Activated CD4-positive, alpha-beta T cell treated with anti-CD3 and anti-CD28 coated beads for 4 hours (primary cell): ENCODE measurements around the gene OR2G6.
A peak's percentile ranks its signal among the peaks of the same experiment; 100 is the strongest.
"Not testable (repeated sequence)": the region's sequence is repeated elsewhere in the genome, so short reads cannot be mapped to it uniquely, and the experiment has no call there.

ENCODE experiments used
- DNase-seq, 2 donors: peaks; one replicate each; pipeline ENCODE4 v3.0.0-alpha.2; 2020

The OR2G6 gene

GRCh38 chr1:248507773-248508172 lies at the start of gene OR2G6:
Gene OR2G6, plus strand, starts transcription at chr1:248508073. Its CDS starts 13,574 bp downstream, at chr1:248521647.
- not testable (repeated sequence) for DNase-seq

- DNase-seq: not testable (repeated sequence)
Measured at GRCh38 chr1:248459117-248459516, 48.8 kb upstream of the OR2G6 start.

- DNase-seq: no peak
Measured at GRCh38 chr1:248471154-248471553, 36.7 kb upstream of the OR2G6 start.

DNA sequence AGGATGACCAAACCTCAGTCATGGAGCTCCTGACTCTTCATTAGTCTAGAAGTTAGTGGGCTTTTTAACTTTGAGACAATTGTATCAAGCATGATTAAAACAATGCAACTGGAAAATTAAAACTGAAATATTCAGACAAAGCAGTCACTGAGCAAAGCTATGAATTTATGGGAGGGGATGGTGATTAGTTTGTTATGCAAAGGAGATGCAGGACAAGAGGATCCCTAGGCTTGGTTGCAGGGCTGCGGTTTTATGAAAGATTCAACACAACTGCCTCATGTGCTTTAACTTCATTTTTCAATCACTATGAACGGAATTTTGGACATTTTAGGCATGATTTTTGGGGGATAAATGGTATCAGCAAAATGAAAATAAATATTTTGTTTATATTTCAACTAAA lies 35.8 kb upstream of the OR2G6 start:
- DNase-seq: not testable (repeated sequence)

DNA sequence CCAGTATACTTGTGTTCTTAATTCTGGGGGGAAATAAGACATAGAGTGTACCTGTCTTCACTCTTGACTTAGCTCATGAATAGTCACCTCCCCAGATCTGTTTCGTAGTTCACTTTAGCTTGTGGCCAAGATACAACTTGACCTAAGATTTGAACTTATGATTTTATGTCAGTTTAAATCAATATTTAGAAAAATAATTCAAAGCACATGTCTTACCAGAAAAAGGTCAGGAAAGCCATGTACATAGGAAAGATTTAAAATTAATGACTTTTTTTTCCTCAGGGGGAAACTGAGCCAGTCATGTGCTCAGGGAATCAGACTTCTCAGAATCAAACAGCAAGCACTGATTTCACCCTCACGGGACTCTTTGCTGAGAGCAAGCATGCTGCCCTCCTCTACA lies 34.8 kb upstream of the OR2G6 start, which contains the start of gene OR2T3:
Gene OR2T3 (plus strand): TSS at position 301 of the 400 bp plus-strand sequence. CDS start 0 bp downstream, at position 301.
- DNase-seq: not testable (repeated sequence)

DNA sequence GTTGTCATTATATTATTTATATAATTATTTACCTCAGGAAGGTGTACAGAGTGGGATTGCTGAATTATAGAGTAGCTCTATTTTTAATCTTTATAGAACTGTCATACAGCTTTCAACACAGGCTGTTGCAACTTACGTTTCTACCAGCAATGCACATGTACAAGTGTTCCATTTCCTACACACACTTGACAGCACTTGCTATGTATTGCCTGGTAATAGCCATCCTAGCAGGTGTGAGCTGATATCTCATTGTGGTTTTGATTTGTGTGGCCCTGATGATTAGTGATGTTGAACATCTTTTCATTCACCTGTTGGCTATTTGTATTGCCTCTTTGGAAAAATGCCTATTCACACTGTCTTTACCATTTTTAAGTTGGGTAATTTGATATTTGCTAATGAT lies 32.2 kb upstream of the OR2G6 start:
- DNase-seq: not testable (repeated sequence)

- DNase-seq: peak in 1 of 2 donors; percentile 9
Measured at GRCh38 chr1:248481686-248482579, 25.9 kb upstream of the OR2G6 start.

DNA sequence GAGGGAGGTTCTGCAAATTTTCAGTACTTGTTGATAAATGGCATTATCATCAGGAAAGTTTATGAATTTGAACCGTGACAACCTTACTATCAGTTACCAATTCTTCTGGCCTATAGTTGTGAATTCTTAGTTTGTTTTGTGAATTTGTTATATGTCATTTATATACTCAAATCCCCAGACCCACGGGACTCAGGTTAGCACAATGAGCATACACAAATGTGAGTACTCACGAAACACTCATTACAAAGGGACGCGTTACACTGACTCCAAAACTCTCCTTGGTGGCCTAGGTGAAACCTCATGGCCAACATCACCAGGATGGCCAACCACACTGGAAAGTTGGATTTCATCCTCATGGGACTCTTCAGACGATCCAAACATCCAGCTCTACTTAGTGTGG lies 19.6 kb upstream of the OR2G6 start, which contains the start of gene OR2T5:
Gene OR2T5 (plus strand): TSS at position 301 of the 400 bp plus-strand sequence. CDS start 0 bp downstream, at position 301.
- DNase-seq: not testable (repeated sequence)

DNA sequence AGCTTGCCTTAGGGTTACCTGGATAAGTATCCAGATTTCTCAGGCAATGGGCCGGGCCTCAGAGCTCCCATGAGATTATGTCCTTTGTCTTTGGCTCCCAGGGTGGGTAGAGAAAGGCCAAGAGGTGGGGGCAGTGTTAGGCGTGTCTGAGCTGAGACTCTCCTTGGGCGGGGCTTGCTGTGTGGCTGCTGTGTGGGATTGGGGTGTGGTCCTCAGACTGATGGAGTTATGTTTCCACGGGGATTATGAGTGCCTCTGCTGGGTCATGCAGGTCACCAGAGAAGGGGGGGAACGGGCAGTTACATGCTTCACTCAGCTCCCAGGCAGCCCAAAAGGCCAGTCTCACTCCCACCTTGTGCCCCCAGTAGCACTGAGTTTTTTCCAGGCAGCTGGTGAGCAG lies 11.2 kb upstream of the OR2G6 start:
- not testable (repeated sequence) for DNase-seq

DNA sequence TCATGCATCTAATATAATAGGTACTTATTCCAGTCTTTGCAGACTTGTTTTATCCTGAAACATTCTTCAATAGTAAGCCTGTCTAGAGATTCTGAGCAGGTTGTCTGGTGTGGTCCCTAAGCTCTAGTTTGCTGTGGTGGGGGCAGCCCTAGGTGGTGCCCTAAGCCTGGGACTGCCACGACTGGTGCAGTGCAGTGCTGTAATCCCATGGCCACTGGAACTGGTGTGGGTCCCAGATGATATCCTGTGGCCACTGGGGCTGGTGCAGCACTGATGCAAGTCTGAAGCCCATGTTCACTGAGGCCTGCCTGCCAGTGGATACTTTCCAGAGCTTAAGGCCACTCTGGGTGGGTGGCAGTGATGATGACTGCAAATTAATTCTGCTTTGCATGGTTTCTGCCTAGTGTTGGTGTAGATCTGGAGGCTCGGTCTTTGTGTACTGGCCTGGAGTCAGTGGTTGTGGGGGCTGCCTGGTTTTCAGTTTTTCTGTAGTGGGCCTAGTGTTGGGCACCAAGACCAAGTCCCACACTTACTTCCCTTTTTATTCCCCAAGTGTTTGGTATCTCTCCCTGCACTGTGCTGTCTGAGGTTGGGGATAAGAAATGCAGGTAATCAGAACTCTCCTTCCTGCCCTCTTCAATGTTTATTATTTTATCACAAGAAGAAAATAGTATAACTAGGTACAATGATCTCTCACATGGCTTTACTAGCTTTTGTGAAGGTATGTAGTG lies 7.4 kb upstream of the OR2G6 start:
- not testable (repeated sequence) for DNase-seq

GRCh38 chr1:248510217-248510616 lies 2.3 kb downstream of the OR2G6 start:
- not testable (repeated sequence) for DNase-seq

DNA sequence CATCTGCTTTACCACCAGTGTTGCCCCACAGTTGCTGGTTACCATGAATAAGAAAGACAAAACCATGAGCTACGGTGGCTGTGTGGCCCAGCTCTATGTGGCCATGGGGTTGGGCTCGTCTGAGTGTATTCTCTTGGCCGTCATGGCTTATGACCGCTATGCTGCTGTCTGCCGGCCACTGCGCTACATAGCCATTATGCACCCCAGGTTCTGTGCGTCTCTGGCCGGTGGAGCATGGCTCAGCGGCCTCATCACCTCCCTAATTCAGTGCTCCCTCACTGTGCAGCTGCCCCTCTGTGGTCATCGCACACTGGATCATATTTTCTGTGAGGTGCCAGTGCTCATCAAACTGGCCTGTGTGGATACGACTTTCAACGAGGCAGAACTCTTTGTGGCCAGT lies 14.0 kb downstream of the OR2G6 start:
- no peak for DNase-seq

- DNase-seq: not testable (repeated sequence)
Measured at GRCh38 chr1:248537449-248537848, 29.6 kb downstream of the OR2G6 start.

DNA sequence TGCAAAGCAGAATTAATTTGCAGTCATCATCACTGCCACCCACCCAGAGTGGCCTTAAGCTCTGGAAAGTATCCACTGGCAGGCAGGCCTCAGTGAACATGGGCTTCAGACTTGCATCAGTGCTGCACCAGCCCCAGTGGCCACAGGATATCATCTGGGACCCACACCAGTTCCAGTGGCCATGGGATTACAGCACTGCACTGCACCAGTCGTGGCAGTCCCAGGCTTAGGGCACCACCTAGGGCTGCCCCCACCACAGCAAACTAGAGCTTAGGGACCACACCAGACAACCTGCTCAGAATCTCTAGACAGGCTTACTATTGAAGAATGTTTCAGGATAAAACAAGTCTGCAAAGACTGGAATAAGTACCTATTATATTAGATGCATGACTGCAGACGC lies 39.5 kb downstream of the OR2G6 start:
- not testable (repeated sequence) for DNase-seq

GRCh38 chr1:248551027-248551426 lies 43.2 kb downstream of the OR2G6 start:
- not testable (repeated sequence) for DNase-seq

DNA sequence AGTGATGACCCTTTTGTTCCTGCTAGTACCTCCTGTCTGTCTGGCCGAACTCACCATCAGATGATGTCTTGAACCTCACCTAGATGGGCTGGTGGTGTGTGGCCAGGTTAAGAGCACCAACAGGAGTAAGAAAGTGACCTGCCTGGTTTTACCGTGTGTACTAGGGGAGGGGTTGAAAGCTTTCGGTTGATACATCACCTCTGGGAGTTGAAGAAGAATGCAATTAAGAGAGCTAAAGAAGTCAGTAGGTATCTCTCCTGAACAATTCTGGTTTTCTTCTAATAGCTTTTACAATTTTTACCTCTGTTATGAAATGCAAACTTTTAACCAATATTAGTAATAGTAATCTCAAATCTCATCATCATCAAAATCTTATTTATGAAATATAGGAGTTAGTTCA lies 54.8 kb downstream of the OR2G6 start, which contains the start of gene OR2T29:
Gene OR2T29 (minus strand): TSS at position 101 of the 400 bp plus-strand sequence. CDS start 3,281 bp downstream, outside the sequence.
- not testable (repeated sequence) for DNase-seq

GRCh38 chr1:248565530-248566373 lies 57.9 kb downstream of the OR2G6 start:
- DNase-seq: peak; percentile 2 to 7

DNA sequence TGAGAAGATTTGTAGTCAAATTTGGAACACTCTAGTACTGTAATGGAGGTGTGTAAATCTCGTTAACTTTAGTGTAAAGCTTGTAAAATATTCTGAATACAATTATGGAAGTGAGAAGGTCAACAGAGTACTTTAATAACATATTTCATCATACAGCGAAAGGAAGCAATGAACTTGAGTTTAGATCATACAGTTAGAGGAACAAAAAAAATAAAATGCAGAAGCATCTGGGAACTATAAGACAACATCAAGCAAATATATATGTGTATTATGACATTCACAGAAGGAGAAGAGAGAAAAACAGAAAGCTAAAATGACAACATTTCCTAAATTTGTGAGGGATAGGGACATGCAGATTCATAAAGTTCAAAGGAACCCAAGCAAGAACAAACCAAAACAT lies 61.2 kb downstream of the OR2G6 start:
- not testable (repeated sequence) for DNase-seq

DNA sequence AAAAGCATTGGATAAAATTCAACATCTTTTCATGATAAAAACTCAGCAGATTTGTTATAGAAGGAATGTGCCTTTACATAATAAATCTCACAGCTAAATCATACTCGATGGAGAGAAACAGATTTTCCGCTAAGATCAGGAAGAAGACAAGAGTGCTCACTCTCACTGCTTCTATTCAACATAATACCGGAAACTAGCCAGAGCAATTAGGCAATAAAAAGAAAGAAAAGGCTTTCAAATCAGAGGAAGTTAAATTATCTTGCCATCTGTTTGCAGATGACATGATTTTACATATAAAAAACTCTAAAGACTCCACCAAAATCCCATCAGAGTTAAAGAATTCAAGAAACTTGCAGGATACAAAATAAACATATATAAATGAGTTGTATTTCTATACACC lies 62.9 kb downstream of the OR2G6 start:
- DNase-seq: not testable (repeated sequence)

GRCh38 chr1:248572049-248572448 lies 64.2 kb downstream of the OR2G6 start:
- DNase-seq: not testable (repeated sequence)

- DNase-seq: not testable (repeated sequence)
Measured at GRCh38 chr1:248573856-248574255, 66.0 kb downstream of the OR2G6 start.

DNA sequence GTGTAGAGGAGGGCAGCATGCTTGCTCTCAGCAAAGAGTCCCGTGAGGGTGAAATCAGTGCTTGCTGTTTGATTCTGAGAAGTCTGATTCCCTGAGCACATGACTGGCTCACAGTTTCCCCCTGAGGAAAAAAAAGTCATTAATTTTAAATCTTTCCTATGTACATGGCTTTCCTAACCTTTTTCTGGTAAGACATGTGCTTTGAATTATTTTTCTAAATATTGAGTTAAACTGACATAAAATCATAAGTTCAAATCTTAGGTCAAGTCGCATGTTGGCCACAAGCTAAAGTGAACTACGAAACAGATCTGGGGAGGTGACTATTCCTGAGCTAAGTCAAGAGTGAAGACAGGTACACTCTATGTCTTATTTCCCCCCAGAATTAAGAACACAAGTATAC lies 66.8 kb downstream of the OR2G6 start, which contains the start of gene OR2T34:
Gene OR2T34 (minus strand): TSS at position 101 of the 400 bp plus-strand sequence. CDS start 0 bp downstream, at position 101.
- not testable (repeated sequence) for DNase-seq
